ENCODE measurements around the gene LINC01488. TPM values are rescaled to one million over a fixed set of nuclear protein-coding genes. Genes with fewer than 3 reads are reported as not detected.

The LINC01488 gene
- total and polyA plus RNA-seq, 2 of the 13 experiments (the other 11 are each of a cell fraction or from before 2014, with no cell fraction given) = 0.26 to 0.58 TPM

- CTCF ChIA-PET (ENCODE audit: low intra/inter-chr PET ratio, low total read pairs) = no interaction called here
- H3K27me3 ChIP-seq (ENCODE audit: control insufficient read depth in 1 of 2, insufficient read depth in 2 of 2, low read length in 2 of 2) = peaks cover 1 to 29% of the 10 kb centered on the region in 2 experiments; a peak in 4 of 5 replicates
- no peak overlapping the region for H3K4me2 ChIP-seq (ENCODE audit: low read depth, low read length)
- H3K4me1 ChIP-seq (ENCODE audit: insufficient read depth, low read length) = no peaks in the 10 kb centered on the region
- TF ChIP-seq HOXA7 (CRISPR knock-in tag; IDR thresholded peaks at IDR 0.05) = no peak
- TF ChIP-seq ZNF12 (CRISPR knock-in tag; IDR thresholded peaks at IDR 0.05) = no peak
- TF ChIP-seq ZNF10 (CRISPR knock-in tag; IDR thresholded peaks at IDR 0.05; ENCODE audit: borderline replicate concordance, low read depth) = no peak
- TF ChIP-seq PITX1 (CRISPR knock-in tag; IDR thresholded peaks at IDR 0.05) = no peak
- no peak for TF ChIP-seq ZMYM3 (CRISPR knock-in tag; IDR thresholded peaks at IDR 0.05)
- no peak for TF ChIP-seq ZNF503 (CRISPR knock-in tag; IDR thresholded peaks at IDR 0.05)
- no peak for TF ChIP-seq HOXA9 (CRISPR knock-in tag; IDR thresholded peaks at IDR 0.05; ENCODE audit: borderline replicate concordance)
- no peak for TF ChIP-seq ZNF235 (CRISPR knock-in tag; IDR thresholded peaks at IDR 0.05; ENCODE audit: borderline replicate concordance)
- no peak for TF ChIP-seq TBP (CRISPR knock-in tag; IDR thresholded peaks at IDR 0.05)
- no peak for TF ChIP-seq PRPF4 (IDR thresholded peaks at IDR 0.05; ENCODE audit: low read depth, low read length, poor library complexity, severe bottlenecking)
- no peak for TF ChIP-seq ZBTB8A (CRISPR knock-in tag; IDR thresholded peaks at IDR 0.05; ENCODE audit: borderline replicate concordance, low read depth)
- TF ChIP-seq CBX5 (CRISPR knock-in tag; IDR thresholded peaks at IDR 0.05; ENCODE audit: borderline replicate concordance) = no peak
- no peak for TF ChIP-seq ZSCAN20 (CRISPR knock-in tag; IDR thresholded peaks at IDR 0.05; ENCODE audit: borderline replicate concordance)
- TF ChIP-seq TARDBP (CRISPR knock-in tag; IDR thresholded peaks at IDR 0.05) = no peak
- no peak for TF ChIP-seq ZNF350 (CRISPR knock-in tag; IDR thresholded peaks at IDR 0.05; ENCODE audit: borderline replicate concordance, low read depth)
- no peak for TF ChIP-seq TOPORS (CRISPR knock-in tag; IDR thresholded peaks at IDR 0.05)
- no peak for TF ChIP-seq NCOA5 (CRISPR knock-in tag; IDR thresholded peaks at IDR 0.05)
- TF ChIP-seq ZKSCAN5 (CRISPR knock-in tag; IDR thresholded peaks at IDR 0.05) = no peak
- no peak for TF ChIP-seq SAP130 (CRISPR knock-in tag; IDR thresholded peaks at IDR 0.05; ENCODE audit: low read depth)
- TF ChIP-seq ZNF552 (CRISPR knock-in tag; IDR thresholded peaks at IDR 0.05; ENCODE audit: borderline replicate concordance) = no peak
- in situ Hi-C loops (cut with HindIII; ENCODE audit: extremely low pct_ligation_motif_present, low pct_unique_long_range_greater_than_20kb) = no loop called here
- no peak overlapping the region for H2AFZ ChIP-seq (ENCODE audit: low read length)
- no peak overlapping the region for H3K4me3 ChIP-seq (replicated peaks in 1 of 3; ENCODE audit: insufficient read depth in 1 of 3, low read depth in 2 of 3, low read length in 3 of 3)
- H4K20me1 ChIP-seq (ENCODE audit: insufficient read depth, low read length) = no peaks in the 10 kb centered on the region
- intact Hi-C loops (cut with micrococcal nuclease; ENCODE audit: unreplicated experiment) = no loop called here
- ATAC-seq (no peak), DNase-seq (ENCODE audit: low spot score) (no peak), FAIRE-seq (no peak)
- POLR2A ChIA-PET = no interaction called here
- H3K79me2 ChIP-seq (ENCODE audit: insufficient read depth, low read length) = no peaks in the 10 kb centered on the region
- 24% methylated on average over 5 of the region's 5 CpGs for WGBS (ENCODE audit: low lambda C conversion rate)
- no peaks in the 10 kb centered on the region for H3K9me3 ChIP-seq (ENCODE audit: low read length)
- BruUV-seq (replicated peaks) = no TSS peak
- no peak overlapping the region for H3K9ac ChIP-seq (ENCODE audit: insufficient read depth, low read depth, low read length)
- no peak overlapping the region for H3K27ac ChIP-seq (ENCODE audit: extremely low read length, insufficient read depth, low read length)
- no peaks in the 10 kb centered on the region for H3K36me3 ChIP-seq (replicated peaks in 1 of 2; ENCODE audit: control insufficient read depth in 1 of 2, insufficient read depth in 2 of 2, low read length in 2 of 2)
Observed at GRCh38 chr11:69518081-69518950, 36.9 kb downstream of the LINC01488 start.
